Smooth muscle cell of the umbilical artery (primary cell): ENCODE data around the gene TCHP. TPM values are rescaled to one million over a fixed set of nuclear protein-coding genes. Genes with fewer than 3 reads are reported as not detected.

Experiments
- total RNA-seq: library from RNA; depleted of rRNA; stranded (reverse); fragments of >200 nt; gene quantifications from 2 replicates; pipeline ENCODE4 v1.2.3, GENCODE V29; 2014

TCHP gene, protein sequence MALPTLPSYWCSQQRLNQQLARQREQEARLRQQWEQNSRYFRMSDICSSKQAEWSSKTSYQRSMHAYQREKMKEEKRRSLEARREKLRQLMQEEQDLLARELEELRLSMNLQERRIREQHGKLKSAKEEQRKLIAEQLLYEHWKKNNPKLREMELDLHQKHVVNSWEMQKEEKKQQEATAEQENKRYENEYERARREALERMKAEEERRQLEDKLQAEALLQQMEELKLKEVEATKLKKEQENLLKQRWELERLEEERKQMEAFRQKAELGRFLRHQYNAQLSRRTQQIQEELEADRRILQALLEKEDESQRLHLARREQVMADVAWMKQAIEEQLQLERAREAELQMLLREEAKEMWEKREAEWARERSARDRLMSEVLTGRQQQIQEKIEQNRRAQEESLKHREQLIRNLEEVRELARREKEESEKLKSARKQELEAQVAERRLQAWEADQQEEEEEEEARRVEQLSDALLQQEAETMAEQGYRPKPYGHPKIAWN
- total RNA-seq = 7.4 and 12.2 TPM in 2 replicates

DNA sequence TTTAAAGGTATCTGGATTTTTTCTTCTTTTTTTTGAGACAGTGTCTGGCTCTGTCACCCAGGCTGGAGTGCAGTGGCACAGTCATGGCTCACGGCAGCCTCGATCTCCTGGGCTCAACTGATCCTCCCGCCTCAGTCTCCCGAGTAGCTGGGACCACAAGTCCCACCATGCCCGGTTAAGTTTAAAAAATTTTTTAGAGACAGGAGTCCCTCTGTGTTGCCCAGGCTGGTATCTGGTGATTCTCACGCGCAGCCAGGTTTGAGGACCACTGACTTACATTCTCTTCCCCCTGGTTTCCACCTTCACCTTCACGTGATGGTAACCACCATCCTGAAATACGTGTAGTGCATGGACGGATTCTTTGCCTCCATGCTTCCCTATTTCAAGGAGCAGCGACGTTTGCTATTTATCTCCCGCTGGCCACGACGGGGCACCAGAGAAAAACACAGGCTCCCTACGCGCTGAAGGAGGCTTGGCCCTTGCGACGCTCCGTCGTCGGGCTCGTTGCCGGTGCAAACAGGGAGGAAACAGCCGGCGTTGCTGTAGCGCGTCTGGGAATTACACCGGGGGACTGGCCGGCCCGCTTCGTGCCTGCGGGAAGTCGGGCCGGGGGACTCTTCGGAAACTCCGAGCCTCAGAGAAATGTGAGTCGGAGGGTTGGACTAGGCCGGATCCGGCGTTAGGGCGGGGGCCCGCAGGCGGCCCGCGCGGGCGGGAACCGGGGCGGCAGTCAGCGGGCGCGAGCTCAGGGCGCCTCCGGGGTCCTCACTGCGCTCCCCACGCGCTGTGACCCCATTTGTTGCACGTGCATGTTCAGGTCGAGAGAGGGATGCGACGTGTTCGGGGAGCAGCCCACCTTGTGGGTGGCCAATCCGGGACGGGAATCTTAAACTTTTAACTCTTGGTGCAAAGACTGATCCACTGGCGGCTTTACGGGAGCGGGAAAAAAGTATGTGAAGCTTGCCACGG is at the start of gene TCHP:
TSS of gene TCHP (plus strand) at position 492 of the 969 bp plus-strand sequence. CDS start 2,753 bp downstream, outside the sequence.

DNA sequence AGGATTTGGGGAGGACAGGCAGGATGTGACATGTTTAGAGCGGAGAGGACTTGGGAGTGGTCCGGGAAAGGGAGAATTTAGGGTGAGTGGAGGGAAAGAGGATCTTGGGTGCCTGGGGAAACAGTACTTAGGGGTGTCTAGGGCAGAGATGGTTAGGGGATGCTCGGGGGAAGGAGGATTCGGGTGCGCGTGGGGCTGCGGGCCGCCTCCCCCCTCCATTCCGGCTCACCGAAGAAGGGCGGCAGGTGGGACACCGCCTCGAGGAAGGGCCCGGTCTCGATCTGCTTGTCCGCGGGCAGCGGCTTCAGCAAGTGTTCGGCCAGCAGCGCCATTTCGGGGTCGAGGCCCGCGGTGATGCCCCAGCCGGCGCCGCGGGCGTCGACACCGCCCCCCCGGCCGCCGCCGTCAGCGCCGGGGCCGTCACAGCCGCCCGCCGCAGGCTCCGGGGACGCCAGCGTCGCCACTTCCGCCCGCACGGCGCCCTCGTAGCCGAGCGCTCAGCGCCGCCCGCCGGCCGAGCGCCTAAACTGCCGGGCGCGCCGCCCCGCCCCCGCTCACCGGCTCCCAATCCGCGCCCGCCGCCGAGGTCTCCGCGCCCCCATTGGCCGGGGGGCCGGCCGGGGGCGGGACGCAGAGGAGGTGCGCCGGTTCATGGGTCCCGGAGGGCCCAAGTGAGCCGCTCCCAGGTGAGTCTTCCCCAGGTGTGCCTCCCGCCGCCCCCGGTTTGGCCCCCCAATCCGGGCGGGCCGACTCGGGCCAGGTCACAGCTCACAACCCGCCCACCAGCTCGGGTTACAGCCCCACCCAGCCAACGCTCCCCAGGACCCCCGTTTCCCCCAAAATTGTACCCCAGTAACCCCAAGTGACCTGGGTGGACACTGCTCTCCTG is 19.8 kb upstream of the TCHP start, which contains the start of gene GLTP:
TSS of gene GLTP (minus strand) at position 499 of the 889 bp plus-strand sequence. CDS start at position 332, 167 bp downstream.

Other genes with a start within 250 kb of the TCHP start
- 0.30 and 0.42 TPM in 2 replicates for gene FAM222A, start 186.4 kb upstream of the TCHP start, total RNA-seq
- gene TRPV4, start 66.9 kb upstream of the TCHP start, total RNA-seq = 0.30 and 0.32 TPM in 2 replicates
- gene GLTP, start 19.7 kb upstream of the TCHP start, total RNA-seq = 56.1 and 62.1 TPM in 2 replicates
- gene GIT2, start 96.1 kb downstream of the TCHP start, total RNA-seq = 33.9 and 58.3 TPM in 2 replicates
- 58.8 and 115 TPM in 2 replicates for gene ANKRD13A, start 99.2 kb downstream of the TCHP start, total RNA-seq
- 14.2 and 15.4 TPM in 2 replicates for gene C12orf76, start 148.2 kb downstream of the TCHP start, total RNA-seq
- gene IFT81, start 224.1 kb downstream of the TCHP start, total RNA-seq = 21.4 and 33.3 TPM in 2 replicates